ENCODE results near the gene KRTAP9-7.

- TF ChIP-seq, protein P1, sequence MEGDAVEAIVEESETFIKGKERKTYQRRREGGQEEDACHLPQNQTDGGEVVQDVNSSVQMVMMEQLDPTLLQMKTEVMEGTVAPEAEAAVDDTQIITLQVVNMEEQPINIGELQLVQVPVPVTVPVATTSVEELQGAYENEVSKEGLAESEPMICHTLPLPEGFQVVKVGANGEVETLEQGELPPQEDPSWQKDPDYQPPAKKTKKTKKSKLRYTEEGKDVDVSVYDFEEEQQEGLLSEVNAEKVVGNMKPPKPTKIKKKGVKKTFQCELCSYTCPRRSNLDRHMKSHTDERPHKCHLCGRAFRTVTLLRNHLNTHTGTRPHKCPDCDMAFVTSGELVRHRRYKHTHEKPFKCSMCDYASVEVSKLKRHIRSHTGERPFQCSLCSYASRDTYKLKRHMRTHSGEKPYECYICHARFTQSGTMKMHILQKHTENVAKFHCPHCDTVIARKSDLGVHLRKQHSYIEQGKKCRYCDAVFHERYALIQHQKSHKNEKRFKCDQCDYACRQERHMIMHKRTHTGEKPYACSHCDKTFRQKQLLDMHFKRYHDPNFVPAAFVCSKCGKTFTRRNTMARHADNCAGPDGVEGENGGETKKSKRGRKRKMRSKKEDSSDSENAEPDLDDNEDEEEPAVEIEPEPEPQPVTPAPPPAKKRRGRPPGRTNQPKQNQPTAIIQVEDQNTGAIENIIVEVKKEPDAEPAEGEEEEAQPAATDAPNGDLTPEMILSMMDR (IDR thresholded peaks at IDR 0.05), result no peak
- TF ChIP-seq EZH2 (IDR thresholded peaks at IDR 0.05; ENCODE audit: borderline replicate concordance, insufficient read depth, low read depth, low read length, poor library complexity, severe bottlenecking), result no peak
Measured at GRCh38 chr17:41278176-41278955, 2.9 kb downstream of the KRTAP9-7 start.
